ENCODE data around the gene C11orf71.

DNA sequence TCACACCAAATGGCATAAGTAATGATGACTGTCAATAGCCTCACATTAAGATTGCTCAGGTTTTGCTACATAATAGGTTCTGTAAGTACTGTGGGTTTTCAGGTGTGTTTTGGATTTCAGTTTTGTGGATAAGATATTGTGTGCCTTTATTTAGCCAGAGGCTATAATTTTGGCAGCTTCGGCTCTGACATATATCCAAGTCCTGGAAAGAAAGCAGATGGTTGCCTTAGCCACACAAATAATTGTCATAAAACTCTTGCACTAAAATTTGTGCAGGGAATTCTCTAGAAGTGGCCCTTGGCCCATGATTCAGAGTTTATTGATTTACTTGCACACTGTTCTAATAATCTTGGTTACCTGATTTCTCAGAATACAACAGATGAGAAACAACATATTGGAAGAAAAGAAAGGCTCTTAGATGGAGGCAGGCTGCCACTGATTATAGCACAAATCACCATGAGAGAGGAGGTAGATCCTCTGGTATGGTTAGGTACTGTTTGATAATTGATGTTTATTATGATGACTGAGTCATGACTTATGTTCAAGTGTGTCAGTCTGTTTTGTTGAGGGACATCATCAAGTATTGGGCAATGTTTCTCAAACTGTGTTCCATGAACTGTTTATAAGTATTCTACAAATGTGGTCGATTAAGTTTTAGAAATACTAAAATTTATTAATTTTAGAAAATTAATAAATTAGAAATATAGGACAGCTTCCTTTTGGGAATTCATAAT, 48.6 kb upstream of the C11orf71 start:
- TF ChIP-seq, protein P1, sequence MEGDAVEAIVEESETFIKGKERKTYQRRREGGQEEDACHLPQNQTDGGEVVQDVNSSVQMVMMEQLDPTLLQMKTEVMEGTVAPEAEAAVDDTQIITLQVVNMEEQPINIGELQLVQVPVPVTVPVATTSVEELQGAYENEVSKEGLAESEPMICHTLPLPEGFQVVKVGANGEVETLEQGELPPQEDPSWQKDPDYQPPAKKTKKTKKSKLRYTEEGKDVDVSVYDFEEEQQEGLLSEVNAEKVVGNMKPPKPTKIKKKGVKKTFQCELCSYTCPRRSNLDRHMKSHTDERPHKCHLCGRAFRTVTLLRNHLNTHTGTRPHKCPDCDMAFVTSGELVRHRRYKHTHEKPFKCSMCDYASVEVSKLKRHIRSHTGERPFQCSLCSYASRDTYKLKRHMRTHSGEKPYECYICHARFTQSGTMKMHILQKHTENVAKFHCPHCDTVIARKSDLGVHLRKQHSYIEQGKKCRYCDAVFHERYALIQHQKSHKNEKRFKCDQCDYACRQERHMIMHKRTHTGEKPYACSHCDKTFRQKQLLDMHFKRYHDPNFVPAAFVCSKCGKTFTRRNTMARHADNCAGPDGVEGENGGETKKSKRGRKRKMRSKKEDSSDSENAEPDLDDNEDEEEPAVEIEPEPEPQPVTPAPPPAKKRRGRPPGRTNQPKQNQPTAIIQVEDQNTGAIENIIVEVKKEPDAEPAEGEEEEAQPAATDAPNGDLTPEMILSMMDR (IDR thresholded peaks at IDR 0.05; ENCODE audit: low read depth, low read length, missing input control) = no peak
- no peak for TF ChIP-seq JUND (IDR thresholded peaks at IDR 0.05)
- no peak for TF ChIP-seq YY1 (IDR thresholded peaks at IDR 0.05)
- TF ChIP-seq, protein P2, sequence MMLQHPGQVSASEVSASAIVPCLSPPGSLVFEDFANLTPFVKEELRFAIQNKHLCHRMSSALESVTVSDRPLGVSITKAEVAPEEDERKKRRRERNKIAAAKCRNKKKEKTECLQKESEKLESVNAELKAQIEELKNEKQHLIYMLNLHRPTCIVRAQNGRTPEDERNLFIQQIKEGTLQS (IDR thresholded peaks at IDR 0.05) = no peak
- TF ChIP-seq, protein P3, sequence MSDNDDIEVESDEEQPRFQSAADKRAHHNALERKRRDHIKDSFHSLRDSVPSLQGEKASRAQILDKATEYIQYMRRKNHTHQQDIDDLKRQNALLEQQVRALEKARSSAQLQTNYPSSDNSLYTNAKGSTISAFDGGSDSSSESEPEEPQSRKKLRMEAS (IDR thresholded peaks at IDR 0.05) = no peak
- no peak for TF ChIP-seq GABPA (IDR thresholded peaks at IDR 0.05 in 1 of 2, conservative IDR thresholded peaks at IDR 0.05 in 1 of 2)
- TF ChIP-seq, protein P4, sequence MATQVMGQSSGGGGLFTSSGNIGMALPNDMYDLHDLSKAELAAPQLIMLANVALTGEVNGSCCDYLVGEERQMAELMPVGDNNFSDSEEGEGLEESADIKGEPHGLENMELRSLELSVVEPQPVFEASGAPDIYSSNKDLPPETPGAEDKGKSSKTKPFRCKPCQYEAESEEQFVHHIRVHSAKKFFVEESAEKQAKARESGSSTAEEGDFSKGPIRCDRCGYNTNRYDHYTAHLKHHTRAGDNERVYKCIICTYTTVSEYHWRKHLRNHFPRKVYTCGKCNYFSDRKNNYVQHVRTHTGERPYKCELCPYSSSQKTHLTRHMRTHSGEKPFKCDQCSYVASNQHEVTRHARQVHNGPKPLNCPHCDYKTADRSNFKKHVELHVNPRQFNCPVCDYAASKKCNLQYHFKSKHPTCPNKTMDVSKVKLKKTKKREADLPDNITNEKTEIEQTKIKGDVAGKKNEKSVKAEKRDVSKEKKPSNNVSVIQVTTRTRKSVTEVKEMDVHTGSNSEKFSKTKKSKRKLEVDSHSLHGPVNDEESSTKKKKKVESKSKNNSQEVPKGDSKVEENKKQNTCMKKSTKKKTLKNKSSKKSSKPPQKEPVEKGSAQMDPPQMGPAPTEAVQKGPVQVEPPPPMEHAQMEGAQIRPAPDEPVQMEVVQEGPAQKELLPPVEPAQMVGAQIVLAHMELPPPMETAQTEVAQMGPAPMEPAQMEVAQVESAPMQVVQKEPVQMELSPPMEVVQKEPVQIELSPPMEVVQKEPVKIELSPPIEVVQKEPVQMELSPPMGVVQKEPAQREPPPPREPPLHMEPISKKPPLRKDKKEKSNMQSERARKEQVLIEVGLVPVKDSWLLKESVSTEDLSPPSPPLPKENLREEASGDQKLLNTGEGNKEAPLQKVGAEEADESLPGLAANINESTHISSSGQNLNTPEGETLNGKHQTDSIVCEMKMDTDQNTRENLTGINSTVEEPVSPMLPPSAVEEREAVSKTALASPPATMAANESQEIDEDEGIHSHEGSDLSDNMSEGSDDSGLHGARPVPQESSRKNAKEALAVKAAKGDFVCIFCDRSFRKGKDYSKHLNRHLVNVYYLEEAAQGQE (IDR thresholded peaks at IDR 0.05) = no peak
- no peak for TF ChIP-seq SP1 (IDR thresholded peaks at IDR 0.05)
